ENCODE measurements around the gene OR2V2.
"Not testable (repeated sequence)": the region's sequence is repeated elsewhere in the genome, so short reads cannot be mapped to it uniquely, and the experiment has no call there.

Gene OR2V2

DNA sequence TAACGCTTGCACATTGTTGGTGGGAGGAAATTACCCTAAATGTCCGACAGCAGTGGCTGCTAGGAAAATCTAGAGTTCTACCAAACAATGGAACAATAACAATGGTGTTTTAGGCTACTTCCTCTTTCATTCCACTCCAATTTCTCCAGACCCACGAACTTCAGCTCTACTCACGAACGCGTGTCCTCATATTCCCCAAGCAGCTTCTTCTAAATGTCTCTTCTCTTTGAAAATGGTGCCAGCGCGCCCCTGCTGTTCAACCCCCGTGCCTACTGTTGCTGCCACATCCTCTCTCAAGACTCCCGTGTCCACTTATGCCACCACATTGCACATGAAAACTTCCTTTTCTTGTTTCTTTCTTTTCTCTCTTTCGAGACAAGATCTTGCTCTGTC, 25.6 kb downstream of the OR2V2 start:
- Histone ChIP-seq H3K27me3 (ENCODE audit: control insufficient read depth, low read length) (peaks cover 3% of the 10 kb centered on the region; the same call in 1 of the 2 replicates), H3F3A (ENCODE audit: control insufficient read depth, insufficient read depth) (peaks cover 16% of the 10 kb centered on the region), H3K4me1 (ENCODE audit: control insufficient read depth, low read length) (peaks cover 51% of the 10 kb centered on the region), H3K79me2 (ENCODE audit: control insufficient read depth, low read length) (no peaks in the 10 kb centered on the region), H4K20me1 (ENCODE audit: control insufficient read depth, insufficient read depth, low read depth, low read length) (no peaks in the 10 kb centered on the region), H3K27ac (ENCODE audit: low read depth, low read length) (peak overlapping the region; percentile 57), H3K36me3 (ENCODE audit: control insufficient read depth, low read length) (no peaks in the 10 kb centered on the region), H3K9me3 (ENCODE audit: control insufficient read depth, insufficient read depth, low read length) (no peaks in the 10 kb centered on the region), H3K4me3 (ENCODE audit: low read length) (peak overlapping the region; percentile 70), H3K4me2 (ENCODE audit: low read length) (peak overlapping the region; percentile 63), H3K9me2 (replicated peaks; ENCODE audit: control insufficient read depth, low read length) (no peaks in the 10 kb centered on the region)
- no peak for TF ChIP-seq EZH2phosphoT487 (IDR thresholded peaks at IDR 0.05; ENCODE audit: borderline replicate concordance, low read length)
- TF ChIP-seq, protein P1, sequence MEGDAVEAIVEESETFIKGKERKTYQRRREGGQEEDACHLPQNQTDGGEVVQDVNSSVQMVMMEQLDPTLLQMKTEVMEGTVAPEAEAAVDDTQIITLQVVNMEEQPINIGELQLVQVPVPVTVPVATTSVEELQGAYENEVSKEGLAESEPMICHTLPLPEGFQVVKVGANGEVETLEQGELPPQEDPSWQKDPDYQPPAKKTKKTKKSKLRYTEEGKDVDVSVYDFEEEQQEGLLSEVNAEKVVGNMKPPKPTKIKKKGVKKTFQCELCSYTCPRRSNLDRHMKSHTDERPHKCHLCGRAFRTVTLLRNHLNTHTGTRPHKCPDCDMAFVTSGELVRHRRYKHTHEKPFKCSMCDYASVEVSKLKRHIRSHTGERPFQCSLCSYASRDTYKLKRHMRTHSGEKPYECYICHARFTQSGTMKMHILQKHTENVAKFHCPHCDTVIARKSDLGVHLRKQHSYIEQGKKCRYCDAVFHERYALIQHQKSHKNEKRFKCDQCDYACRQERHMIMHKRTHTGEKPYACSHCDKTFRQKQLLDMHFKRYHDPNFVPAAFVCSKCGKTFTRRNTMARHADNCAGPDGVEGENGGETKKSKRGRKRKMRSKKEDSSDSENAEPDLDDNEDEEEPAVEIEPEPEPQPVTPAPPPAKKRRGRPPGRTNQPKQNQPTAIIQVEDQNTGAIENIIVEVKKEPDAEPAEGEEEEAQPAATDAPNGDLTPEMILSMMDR (IDR thresholded peaks at IDR 0.05; ENCODE audit: low read depth, low read length, poor library complexity, severe bottlenecking): peak; percentile 92

DNA sequence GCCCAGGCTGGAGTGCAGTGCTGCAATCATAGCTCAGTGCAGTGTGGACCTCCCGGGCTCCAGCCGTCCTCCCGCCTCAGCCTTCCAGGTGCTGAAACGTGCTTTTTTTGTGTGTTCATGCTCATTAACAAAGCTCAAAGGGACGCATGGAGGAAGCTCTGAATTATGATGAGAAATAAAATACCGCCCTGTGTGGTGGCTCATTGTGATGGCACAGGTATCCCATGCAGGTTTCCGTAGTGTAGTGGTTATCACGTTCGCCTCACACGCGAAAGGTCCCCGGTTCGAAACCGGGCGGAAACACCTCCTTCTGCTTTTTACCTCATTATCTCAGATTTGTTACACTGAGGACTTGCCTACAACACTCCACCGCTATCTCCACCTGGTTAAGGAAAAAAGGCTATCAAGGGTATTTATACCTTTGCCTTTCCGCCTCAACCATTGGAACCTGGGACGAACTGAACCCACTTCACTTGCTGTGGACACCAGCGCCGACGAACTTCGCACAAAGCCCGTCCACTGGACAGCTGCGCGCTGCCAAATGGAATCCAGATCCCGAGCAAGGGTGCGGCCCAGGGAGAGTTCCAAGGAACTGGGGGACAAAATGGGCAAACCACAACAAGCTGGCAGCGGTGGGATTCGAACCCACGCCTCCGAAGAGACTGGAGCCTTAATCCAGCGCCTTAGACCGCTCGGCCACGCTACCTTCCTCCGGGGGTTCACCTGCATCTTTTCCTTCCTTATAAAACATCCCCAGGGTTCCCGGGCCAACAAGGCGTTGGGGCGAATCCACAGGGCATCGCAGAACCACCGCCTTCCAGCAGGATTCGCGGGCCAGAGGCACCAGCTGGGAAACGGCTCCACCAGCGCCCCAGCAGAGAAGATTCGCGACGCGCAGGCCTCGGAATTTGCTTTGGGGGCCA, 26.3 kb downstream of the OR2V2 start:
- H3K4me1 ChIP-seq (ENCODE audit: control insufficient read depth, low read length): peaks cover 45% of the 10 kb centered on the region
- H3K4me2 ChIP-seq (ENCODE audit: low read length): peak overlapping the region; percentile 63
- H3K27ac ChIP-seq (ENCODE audit: low read depth, low read length): peak overlapping the region; percentile 57
- no peaks in the 10 kb centered on the region for H3K36me3 ChIP-seq (ENCODE audit: control insufficient read depth, low read length)
- H3K27me3 ChIP-seq (ENCODE audit: control insufficient read depth, low read length): peaks cover 3% of the 10 kb centered on the region; the same call in 1 of the 2 replicates
- H3K9me3 ChIP-seq (ENCODE audit: control insufficient read depth, insufficient read depth, low read length): no peaks in the 10 kb centered on the region
- no peaks in the 10 kb centered on the region for H4K20me1 ChIP-seq (ENCODE audit: control insufficient read depth, insufficient read depth, low read depth, low read length)
- H3K4me3 ChIP-seq (ENCODE audit: low read length): peak overlapping the region; percentile 70
- H3K79me2 ChIP-seq (ENCODE audit: control insufficient read depth, low read length): no peaks in the 10 kb centered on the region
- H3K9me2 ChIP-seq (replicated peaks; ENCODE audit: control insufficient read depth, low read length): no peaks in the 10 kb centered on the region
- TF ChIP-seq EZH2phosphoT487 (IDR thresholded peaks at IDR 0.05; ENCODE audit: borderline replicate concordance, low read length): no peak
- TF ChIP-seq, protein P1 (IDR thresholded peaks at IDR 0.05; ENCODE audit: low read depth, low read length, poor library complexity, severe bottlenecking): peak; percentile 49
- peaks cover 16% of the 10 kb centered on the region for H3F3A ChIP-seq (ENCODE audit: control insufficient read depth, insufficient read depth)

DNA sequence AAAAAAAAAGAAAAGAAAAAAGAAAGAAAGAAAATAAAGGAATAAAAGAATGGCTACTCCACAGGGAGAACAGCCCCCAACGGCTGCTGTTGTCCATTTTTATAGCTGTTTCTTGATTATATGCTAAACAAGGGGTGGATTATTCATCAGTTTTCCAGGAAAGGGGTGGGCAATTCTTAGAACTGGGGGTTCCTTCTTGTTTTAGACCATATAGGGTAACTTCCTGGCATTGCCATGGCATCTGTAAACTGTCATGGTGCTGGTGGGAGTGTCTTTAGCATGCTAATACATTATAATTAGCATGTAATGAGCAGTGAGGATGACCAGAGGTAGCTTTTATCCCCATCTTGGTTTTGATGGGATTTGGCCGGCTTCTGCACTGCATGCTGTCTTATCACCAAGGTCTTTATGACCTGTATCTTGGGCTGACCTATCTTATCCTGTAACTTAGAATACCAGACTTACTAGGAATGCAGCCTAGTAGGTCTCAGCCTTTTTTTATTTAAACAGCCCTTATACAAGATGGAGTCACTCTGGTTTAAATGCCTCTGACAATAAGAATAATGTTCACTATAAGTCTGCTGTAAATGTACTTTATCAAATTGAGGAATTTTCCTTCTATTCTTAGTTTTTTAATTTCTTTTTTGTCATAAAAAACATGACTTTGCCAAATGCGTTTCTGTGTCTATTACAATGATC, 29.0 kb downstream of the OR2V2 start:
- no peaks in the 10 kb centered on the region for H3K79me2 ChIP-seq (ENCODE audit: control insufficient read depth, low read length)
- H3K27me3 ChIP-seq (ENCODE audit: control insufficient read depth, low read length): peaks cover 7% of the 10 kb centered on the region; the same call in 1 of the 2 replicates
- H3K27ac ChIP-seq (ENCODE audit: low read depth, low read length): no peak overlapping the region
- no peak overlapping the region for H3K4me2 ChIP-seq (ENCODE audit: low read length)
- H4K20me1 ChIP-seq (ENCODE audit: control insufficient read depth, insufficient read depth, low read depth, low read length): no peaks in the 10 kb centered on the region
- H3K9me2 ChIP-seq (replicated peaks; ENCODE audit: control insufficient read depth, low read length): no peaks in the 10 kb centered on the region
- no peaks in the 10 kb centered on the region for H3K9me3 ChIP-seq (ENCODE audit: control insufficient read depth, insufficient read depth, low read length)
- no peak for TF ChIP-seq EZH2phosphoT487 (IDR thresholded peaks at IDR 0.05; ENCODE audit: borderline replicate concordance, low read length)
- TF ChIP-seq, protein P1 (IDR thresholded peaks at IDR 0.05; ENCODE audit: low read depth, low read length, poor library complexity, severe bottlenecking): no peak
- peaks cover 10% of the 10 kb centered on the region; the same call in 1 of the 2 replicates for H3F3A ChIP-seq (ENCODE audit: control insufficient read depth, insufficient read depth)
- H3K4me1 ChIP-seq (ENCODE audit: control insufficient read depth, low read length): peaks cover 20% of the 10 kb centered on the region
- no peaks in the 10 kb centered on the region for H3K36me3 ChIP-seq (ENCODE audit: control insufficient read depth, low read length)
- H3K4me3 ChIP-seq (ENCODE audit: low read length): no peak overlapping the region

DNA sequence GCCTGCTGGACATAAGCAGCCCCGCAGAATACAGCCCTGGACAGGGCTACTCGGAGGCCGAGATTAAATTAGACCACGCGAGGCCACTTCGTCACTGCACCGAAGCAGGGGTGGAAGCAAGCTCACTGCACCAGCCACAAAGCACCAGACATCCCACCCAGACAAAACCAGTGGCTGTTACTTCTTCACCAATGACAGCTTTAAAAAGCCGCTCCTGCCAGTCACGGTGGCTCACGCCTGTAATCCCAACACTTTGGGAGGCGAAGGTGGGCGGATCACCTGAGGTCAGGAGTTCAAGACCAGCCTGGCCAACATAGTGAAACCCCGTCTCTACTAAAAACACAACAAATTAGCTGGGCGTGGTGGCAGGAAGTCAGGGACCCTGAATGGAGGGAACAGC, 30.2 kb downstream of the OR2V2 start:
- not testable (repeated sequence) for H3K27ac ChIP-seq (ENCODE audit: low read depth, low read length); H3K9me2 ChIP-seq (replicated peaks; ENCODE audit: control insufficient read depth, low read length); H3K9me3 ChIP-seq (ENCODE audit: control insufficient read depth, insufficient read depth, low read length); H3K79me2 ChIP-seq (ENCODE audit: control insufficient read depth, low read length); H3K4me3 ChIP-seq (ENCODE audit: low read length); H3K36me3 ChIP-seq (ENCODE audit: control insufficient read depth, low read length); H3K4me2 ChIP-seq (ENCODE audit: low read length); H4K20me1 ChIP-seq (ENCODE audit: control insufficient read depth, insufficient read depth, low read depth, low read length)
- Histone ChIP-seq H3K27me3 (ENCODE audit: control insufficient read depth, low read length) (peaks cover 13% of the 10 kb centered on the region; the same call in 1 of the 2 replicates), H3K4me1 (ENCODE audit: control insufficient read depth, low read length) (peaks cover 19% of the 10 kb centered on the region), H3F3A (ENCODE audit: control insufficient read depth, insufficient read depth) (peaks cover 10% of the 10 kb centered on the region)

Data from DOHH2 (cell line).